Activated naive CD4-positive, alpha-beta T cell treated with anti-CD3 and anti-CD28 coated beads for 36 hours (primary cell): ENCODE measurements around the gene UBE2G1. TPM values are rescaled to one million over a fixed set of nuclear protein-coding genes. Genes with fewer than 3 reads are reported as not detected.

Experiments
- CTCF ChIA-PET: fragments of 350-600 bp; sonication (Branson Sonifier 250); formaldehyde crosslinking; loops from one replicate; lab custom pipeline; 2021; ENCODE audit warnings: antibody characterized with exemption; lab: Charles Lee
- DNase-seq: peaks from one replicate; pipeline ENCODE4 v3.0.0-alpha.2; 2020
- H3K27ac Mint-ChIP-seq: one replicate; pipeline ENCODE4 v1.8.0; 2021; ENCODE audit warnings: mild to moderate bottlenecking, mixed read lengths
- H3K27me3 Mint-ChIP-seq: one replicate; pipeline ENCODE4 v1.8.0; 2021; ENCODE audit warnings: low read depth, mixed read lengths
- H3K36me3 Mint-ChIP-seq: one replicate; pipeline ENCODE4 v1.8.0; 2021; ENCODE audit warnings: low read depth, mixed read lengths
- H3K4me1 Mint-ChIP-seq: one replicate; pipeline ENCODE4 v1.8.0; 2021; ENCODE audit warnings: low read depth, mixed read lengths
- H3K4me3 Mint-ChIP-seq: one replicate; pipeline ENCODE4 v1.8.0; 2021; ENCODE audit warnings: mild to moderate bottlenecking, moderate library complexity, mixed read lengths
- H3K9me3 Mint-ChIP-seq: one replicate; pipeline ENCODE4 v1.8.0; 2021; ENCODE audit warnings: mixed read lengths
- intact Hi-C: fragments of 100-400 bp; cut with micrococcal nuclease; formaldehyde crosslinking; loops from one replicate; pipeline ENCODE4 v1.15.1; 2023
- total RNA-seq, 2 experiments: library from RNA; stranded (reverse); gene quantifications; one replicate each; pipeline ENCODE4 v1.2.3, GENCODE V29; 2021

Gene UBE2G1
- total RNA-seq, 2 experiments from 2014 or later = 33.3 to 36.1 TPM

DNA sequence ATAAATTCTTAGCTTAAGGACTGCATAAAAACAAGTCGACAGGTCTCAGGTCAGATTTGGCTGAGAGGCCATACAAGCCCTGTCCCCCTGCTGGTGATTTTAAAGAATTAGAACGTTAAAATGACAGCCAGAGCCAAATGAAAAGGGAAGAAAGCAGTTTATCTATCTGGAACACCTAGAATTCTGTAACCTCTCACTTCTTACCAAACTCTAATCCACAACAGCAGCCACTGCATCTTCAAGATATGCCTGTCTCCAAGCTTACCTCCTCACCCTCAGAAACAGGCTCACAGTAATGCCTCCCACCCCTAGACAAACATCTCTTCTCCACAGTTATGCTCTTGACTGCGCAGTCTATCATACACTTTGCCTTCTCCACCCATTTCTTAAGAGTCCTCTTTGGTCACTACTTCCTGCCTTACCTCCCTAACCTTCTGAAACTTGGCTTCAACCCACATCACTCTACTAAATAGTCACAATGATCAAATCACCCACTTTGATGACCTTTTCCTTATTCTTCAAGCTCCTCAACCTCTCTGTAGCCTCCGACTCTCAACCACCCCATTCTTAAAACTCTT, 116.9 kb downstream of the UBE2G1 start:
- DNase-seq = no peak
- Mint-ChIP-seq H3K27me3 (no peaks in the 10 kb centered on the region), H3K4me3 (no peak overlapping the region), H3K9me3 (no peaks in the 10 kb centered on the region), H3K36me3 (no peaks in the 10 kb centered on the region), H3K27ac (no peak overlapping the region), H3K4me1 (peaks cover 39% of the 10 kb centered on the region)
- CTCF ChIA-PET = interaction anchor here (0.7 to 1.5 kb wide), 5 partner anchors 9 to 162 kb away, joined by 3 to 5 read pairs (median 3); no protein-coding TSS in a partner anchor
- intact Hi-C loops = no loop called here

- DNase-seq = no peak
- intact Hi-C loops = no loop called here
- CTCF ChIA-PET = interaction anchor here (1.0 to 1.2 kb wide), 3 partner anchors 9 to 14 kb away, joined by 3 to 5 read pairs (median 3); no protein-coding TSS in a partner anchor
- Mint-ChIP-seq H3K4me1 (peaks cover 37% of the 10 kb centered on the region), H3K4me3 (no peak overlapping the region), H3K36me3 (no peaks in the 10 kb centered on the region), H3K9me3 (no peaks in the 10 kb centered on the region), H3K27ac (no peak overlapping the region), H3K27me3 (no peaks in the 10 kb centered on the region)
Observed at GRCh38 chr17:4248504-4249277, 117.8 kb downstream of the UBE2G1 start.

DNA sequence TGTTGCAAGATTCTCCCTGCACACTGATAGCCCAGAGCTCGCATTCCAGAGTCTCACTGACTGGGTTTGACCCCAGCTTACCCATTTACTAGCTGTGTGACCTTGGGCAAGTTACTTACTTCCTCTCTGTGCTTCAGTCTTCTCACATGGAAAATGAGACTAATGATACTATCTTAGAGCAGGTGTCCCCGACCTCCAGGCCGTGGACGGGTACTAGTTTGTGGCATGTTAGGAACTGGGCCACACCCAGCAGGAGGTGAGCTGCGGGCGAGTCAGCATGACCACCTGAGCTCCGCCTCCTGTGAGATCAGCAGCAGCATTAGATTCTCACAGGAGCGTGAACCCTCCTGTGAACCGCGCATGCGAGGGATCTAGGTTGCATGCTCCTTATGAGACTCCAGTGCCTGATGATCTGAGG, 118.5 kb downstream of the UBE2G1 start:
- no peak overlapping the region for H3K4me3 Mint-ChIP-seq
- no peak for DNase-seq
- intact Hi-C loops = no loop called here

DNA sequence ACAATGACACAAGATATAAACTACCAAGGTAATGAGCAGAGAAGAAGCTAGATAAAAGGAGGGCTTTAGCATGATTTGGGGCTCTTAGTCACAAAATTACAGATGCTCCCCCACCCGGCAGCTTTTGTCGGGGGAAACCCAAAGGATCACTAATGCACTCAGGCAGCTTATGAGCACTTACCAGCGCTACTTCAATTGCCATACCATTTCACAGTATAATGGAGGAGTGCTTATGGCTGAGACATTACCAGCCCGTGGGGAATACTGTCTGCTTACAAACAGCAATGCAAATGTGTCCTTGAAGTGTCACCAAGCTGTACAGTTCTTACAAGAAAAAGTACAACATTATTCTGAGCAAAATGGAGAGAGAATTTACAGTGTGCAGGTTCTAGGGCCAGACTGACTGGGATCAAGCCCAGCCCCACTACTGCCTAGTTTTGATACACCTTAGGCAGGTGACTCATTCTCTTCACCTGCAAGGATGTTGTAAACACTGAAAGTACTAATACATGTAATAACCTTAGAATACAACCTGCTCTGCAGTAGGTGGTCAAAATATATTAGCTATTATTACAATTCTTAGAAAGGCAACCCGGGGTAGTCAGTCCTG, 119.0 kb downstream of the UBE2G1 start:
- no peaks in the 10 kb centered on the region for H3K27me3 Mint-ChIP-seq
- H3K9me3 Mint-ChIP-seq = no peaks in the 10 kb centered on the region
- no peaks in the 10 kb centered on the region for H3K36me3 Mint-ChIP-seq
- H3K4me1 Mint-ChIP-seq = peaks cover 34% of the 10 kb centered on the region
- intact Hi-C loops = no loop called here
- DNase-seq = no peak
- CTCF ChIA-PET = interaction anchor here (0.6 to 1.3 kb wide), 5 partner anchors 8 to 165 kb away, joined by 3 to 5 read pairs (median 4); no protein-coding TSS in a partner anchor
- H3K27ac Mint-ChIP-seq = no peak overlapping the region
- no peak overlapping the region for H3K4me3 Mint-ChIP-seq

More for the DNA sequence above, 118.5 kb downstream of the UBE2G1 start:
- Mint-ChIP-seq H3K27ac (no peak overlapping the region), H3K27me3 (no peaks in the 10 kb centered on the region), H3K36me3 (no peaks in the 10 kb centered on the region), H3K4me1 (peaks cover 34% of the 10 kb centered on the region), H3K9me3 (no peaks in the 10 kb centered on the region)
- CTCF ChIA-PET = interaction anchor here (0.6 to 1.1 kb wide), 2 partner anchors 13 to 48 kb away, joined by 3 to 5 read pairs; no protein-coding TSS in a partner anchor

GRCh38 chr17:4246674-4247073, 119.8 kb downstream of the UBE2G1 start:
- Mint-ChIP-seq H3K27ac (no peak overlapping the region), H3K27me3 (no peaks in the 10 kb centered on the region), H3K4me3 (no peak overlapping the region), H3K9me3 (no peaks in the 10 kb centered on the region), H3K4me1 (peaks cover 32% of the 10 kb centered on the region), H3K36me3 (peaks cover 6% of the 10 kb centered on the region)
- DNase-seq = no peak
- CTCF ChIA-PET = interaction anchor here (0.6 to 1.3 kb wide), 3 partner anchors 8 to 166 kb away, joined by 4 read pairs; no protein-coding TSS in a partner anchor
- intact Hi-C loops = no loop called here

DNA sequence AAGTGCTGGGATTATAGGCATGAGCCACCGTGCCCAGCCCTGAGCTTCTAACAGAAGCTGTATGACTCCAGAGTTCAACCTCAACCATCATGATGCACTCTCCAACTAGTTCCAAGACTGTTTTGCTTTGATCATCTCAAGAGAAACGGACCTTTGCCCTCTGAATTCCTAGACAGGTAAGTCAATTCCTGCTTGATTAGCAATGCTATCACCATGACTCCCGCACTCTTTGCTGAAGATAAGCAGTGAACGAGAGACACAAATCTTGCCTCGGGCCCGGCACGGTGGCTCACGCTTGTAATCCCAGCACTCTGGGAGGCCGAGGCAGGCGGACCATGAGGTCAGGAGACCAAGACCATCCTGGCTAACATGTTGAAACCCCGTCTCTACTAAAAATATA, 124.9 kb downstream of the UBE2G1 start:
- CTCF ChIA-PET = interaction anchor here (0.9 kb wide), 1 partner anchor 17 kb away, joined by 3 read pairs; no protein-coding TSS in a partner anchor
- Mint-ChIP-seq H3K27ac (no peak overlapping the region), H3K4me1 (peaks cover 3% of the 10 kb centered on the region)

DNA sequence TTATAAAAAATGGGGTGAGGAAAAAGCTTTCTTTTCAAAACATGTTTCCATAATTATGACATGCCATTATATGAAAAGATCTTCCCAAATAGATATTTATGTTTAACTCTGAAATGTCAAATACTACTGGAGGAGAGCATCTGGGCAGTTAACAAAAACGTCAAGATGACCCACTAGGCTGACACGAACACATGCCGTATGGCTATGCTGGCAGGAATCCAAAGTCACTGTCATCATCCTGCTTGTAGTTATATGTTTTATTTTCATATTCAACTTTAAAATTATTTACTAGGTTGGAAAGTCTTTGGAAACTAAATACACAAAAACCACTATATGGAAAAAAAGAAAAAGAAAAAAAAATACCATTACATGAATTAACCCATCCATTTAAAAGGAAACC, 130.0 kb downstream of the UBE2G1 start:
- Mint-ChIP-seq H3K4me3 (no peak overlapping the region), H3K27me3 (no peaks in the 10 kb centered on the region), H3K9me3 (no peaks in the 10 kb centered on the region), H3K4me1 (peaks cover 14% of the 10 kb centered on the region), H3K36me3 (peaks cover 20% of the 10 kb centered on the region), H3K27ac (no peak overlapping the region)
- DNase-seq = no peak
- intact Hi-C loops = no loop called here
- CTCF ChIA-PET = no interaction called here

More for the DNA sequence above, 124.9 kb downstream of the UBE2G1 start:
- Mint-ChIP-seq H3K9me3 (no peaks in the 10 kb centered on the region), H3K4me3 (no peak overlapping the region), H3K36me3 (peaks cover 16% of the 10 kb centered on the region), H3K27me3 (no peaks in the 10 kb centered on the region)
- intact Hi-C loops = no loop called here
- DNase-seq = no peak

- H3K27me3 Mint-ChIP-seq = no peaks in the 10 kb centered on the region
- H3K4me1 Mint-ChIP-seq = peaks cover 14% of the 10 kb centered on the region
- peaks cover 18% of the 10 kb centered on the region for H3K36me3 Mint-ChIP-seq
- no peak overlapping the region for H3K4me3 Mint-ChIP-seq
- no peak for DNase-seq
- CTCF ChIA-PET = no interaction called here
- no peaks in the 10 kb centered on the region for H3K9me3 Mint-ChIP-seq
- no peak overlapping the region for H3K27ac Mint-ChIP-seq
- intact Hi-C loops = no loop called here
Observed at GRCh38 chr17:4235372-4236279, 130.8 kb downstream of the UBE2G1 start.

GRCh38 chr17:4234401-4234800, 132.1 kb downstream of the UBE2G1 start:
- Mint-ChIP-seq H3K4me3 (no peak overlapping the region), H3K27me3 (no peaks in the 10 kb centered on the region), H3K9me3 (no peaks in the 10 kb centered on the region), H3K4me1 (peaks cover 14% of the 10 kb centered on the region), H3K27ac (no peak overlapping the region), H3K36me3 (peaks cover 14% of the 10 kb centered on the region)
- no peak for DNase-seq
- CTCF ChIA-PET = interaction anchor here (0.6 to 1.3 kb wide), 4 partner anchors 15 to 121 kb away, joined by 3 read pairs; no protein-coding TSS in a partner anchor
- intact Hi-C loops = no loop called here

DNA sequence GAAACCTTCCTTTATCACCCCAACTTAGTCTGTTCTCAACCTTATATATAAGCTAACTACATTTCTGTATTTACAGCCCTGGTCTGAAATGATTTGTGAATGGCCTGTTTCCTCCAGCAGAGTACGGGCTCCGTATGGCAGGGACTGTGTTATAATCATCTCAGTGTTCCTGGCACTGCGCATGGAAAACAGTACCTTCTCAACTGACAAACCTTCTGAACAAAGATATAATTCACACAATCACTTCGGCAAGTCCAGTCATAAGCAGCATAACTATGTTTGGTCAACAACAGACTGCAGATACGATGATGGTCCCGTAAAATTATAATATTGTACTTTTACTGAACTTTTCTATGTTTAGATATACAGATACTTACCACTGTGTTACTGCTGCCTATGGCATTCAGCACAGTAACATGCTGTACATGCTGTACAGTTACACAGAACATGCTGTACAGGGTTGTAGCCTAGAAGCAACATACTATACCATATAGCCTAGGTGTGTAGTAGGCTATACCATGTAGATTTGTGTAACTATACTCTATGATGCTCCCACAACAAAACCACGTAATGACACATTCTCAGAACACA, 132.7 kb downstream of the UBE2G1 start:
- H3K4me3 Mint-ChIP-seq = no peak overlapping the region
- intact Hi-C loops = no loop called here
- peaks cover 14% of the 10 kb centered on the region for H3K4me1 Mint-ChIP-seq
- CTCF ChIA-PET = interaction anchor here (1.2 to 1.3 kb wide), 2 partner anchors 16 to 33 kb away, joined by 3 read pairs; no protein-coding TSS in a partner anchor
- H3K9me3 Mint-ChIP-seq = no peaks in the 10 kb centered on the region
- no peak overlapping the region for H3K27ac Mint-ChIP-seq
- H3K27me3 Mint-ChIP-seq = no peaks in the 10 kb centered on the region
- DNase-seq = no peak
- peaks cover 14% of the 10 kb centered on the region for H3K36me3 Mint-ChIP-seq

- DNase-seq = no peak
- no peaks in the 10 kb centered on the region for H3K9me3 Mint-ChIP-seq
- H3K4me1 Mint-ChIP-seq = peaks cover 14% of the 10 kb centered on the region
- CTCF ChIA-PET = interaction anchor here (0.6 kb wide), 1 partner anchor 16 kb away, joined by 5 read pairs; no protein-coding TSS in a partner anchor
- peaks cover 11% of the 10 kb centered on the region for H3K36me3 Mint-ChIP-seq
- no peaks in the 10 kb centered on the region for H3K27me3 Mint-ChIP-seq
- no peak overlapping the region for H3K4me3 Mint-ChIP-seq
- peak overlapping the region; percentile 68 for H3K27ac Mint-ChIP-seq
- intact Hi-C loops = no loop called here
Observed at GRCh38 chr17:4232168-4232813, 134.2 kb downstream of the UBE2G1 start.
